ENCODE data around the gene SPATA31E1.
"Not testable (repeated sequence)": the region's sequence is repeated elsewhere in the genome, so short reads cannot be mapped to it uniquely, and the experiment has no call there.

SPATA31E1 gene

GRCh38 chr9:87934444-87934843, 51.8 kb downstream of the SPATA31E1 start:
- DNase-seq (ENCODE audit: low spot score): not testable (repeated sequence)

GRCh38 chr9:87937352-87937751, 54.7 kb downstream of the SPATA31E1 start:
- DNase-seq (ENCODE audit: low spot score): not testable (repeated sequence)

GRCh38 chr9:87937918-87938317, 55.2 kb downstream of the SPATA31E1 start:
- DNase-seq (ENCODE audit: low spot score): not testable (repeated sequence)

- not testable (repeated sequence) for DNase-seq (ENCODE audit: low spot score)
These were observed 55.7 kb downstream of the SPATA31E1 start for GRCh38 chr9:87938336-87938735.

Measured in kidney capillary endothelial cell (primary cell).